ENCODE results near the gene FRMD4A. TPM values are rescaled to one million over a fixed set of nuclear protein-coding genes. Genes with fewer than 3 reads are reported as not detected.

FRMD4A gene
- total RNA-seq, 2 experiments from 2014 or later: 3.1 to 3.7 TPM

GRCh38 chr10:14340051-14340744 lies 9.5 kb upstream of the FRMD4A start:
- H3K27ac ChIP-seq (ENCODE audit: low read depth in 1 of 2, low read length in 2 of 2): no peak overlapping the region
- Mint-ChIP-seq H3K4me3 (no peak overlapping the region), H3K27ac (no peak overlapping the region), H3K9me3 (no peaks in the 10 kb centered on the region), H3K4me1 (ENCODE audit: low read depth) (no peaks in the 10 kb centered on the region), H3K36me3 (ENCODE audit: low read depth) (no peaks in the 10 kb centered on the region), H3K27me3 (peaks cover 28% of the 10 kb centered on the region)
- peaks cover 0 to 5% of the 10 kb centered on the region in 2 experiments for H3K27me3 ChIP-seq (ENCODE audit: control insufficient read depth in 1 of 2, insufficient read depth in 2 of 2, low read length in 2 of 2)
- TF ChIP-seq CTCF (IDR thresholded peaks at IDR 0.05): no peak
- no peak overlapping the region for H3K4me3 ChIP-seq (ENCODE audit: low read length)
- H3K4me1 ChIP-seq (ENCODE audit: insufficient read depth, low read length): no peaks in the 10 kb centered on the region
- CTCF ChIA-PET: no interaction called here
- no peaks in the 10 kb centered on the region for H3K36me3 ChIP-seq (ENCODE audit: insufficient read depth, low read length)
- H3K9me3 ChIP-seq (ENCODE audit: control insufficient read depth in 1 of 2, insufficient read depth in 1 of 2, low read length in 2 of 2): no peaks in the 10 kb centered on the region
- DNase-seq: no peak
- POLR2A ChIA-PET: no interaction called here
- ATAC-seq (ENCODE audit: poor library complexity): no peak
- intact Hi-C loops (cut with DNase I, micrococcal nuclease): no loop called here

- H3K4me1 ChIP-seq (ENCODE audit: insufficient read depth, low read length): no peaks in the 10 kb centered on the region
- Mint-ChIP-seq H3K27me3 (peaks cover 32% of the 10 kb centered on the region), H3K36me3 (ENCODE audit: low read depth) (no peaks in the 10 kb centered on the region), H3K4me3 (no peak overlapping the region), H3K4me1 (ENCODE audit: low read depth) (no peaks in the 10 kb centered on the region), H3K9me3 (no peaks in the 10 kb centered on the region), H3K27ac (no peak overlapping the region)
- ChIA-PET POLR2A (no interaction called here), CTCF (interaction anchor here (1.0 kb wide), 1 partner anchor 206 kb away, joined by 3 read pairs; no protein-coding TSS in a partner anchor)
- H3K27me3 ChIP-seq (ENCODE audit: control insufficient read depth in 1 of 2, insufficient read depth in 2 of 2, low read length in 2 of 2): no peaks in the 10 kb centered on the region
- TF ChIP-seq CTCF (IDR thresholded peaks at IDR 0.05): no peak
- no peaks in the 10 kb centered on the region for H3K9me3 ChIP-seq (ENCODE audit: control insufficient read depth in 1 of 2, insufficient read depth in 1 of 2, low read length in 2 of 2)
- no peak overlapping the region for H3K27ac ChIP-seq (ENCODE audit: low read depth in 1 of 2, low read length in 2 of 2)
- intact Hi-C loops (cut with DNase I, micrococcal nuclease): no loop called here
- H3K36me3 ChIP-seq (ENCODE audit: insufficient read depth, low read length): no peaks in the 10 kb centered on the region
- no peak overlapping the region for H3K4me3 ChIP-seq (ENCODE audit: low read length)
- no peak for ATAC-seq (ENCODE audit: poor library complexity)
- no peak for DNase-seq
Measured at GRCh38 chr10:14336736-14337135, 6.0 kb upstream of the FRMD4A start.

GRCh38 chr10:14334771-14335170 lies 4.0 kb upstream of the FRMD4A start:
- intact Hi-C loops (cut with DNase I, micrococcal nuclease): no loop called here
- H3K4me3 ChIP-seq (ENCODE audit: low read length): no peak overlapping the region
- ATAC-seq (ENCODE audit: poor library complexity): no peak
- H3K27ac ChIP-seq (ENCODE audit: low read depth in 1 of 2, low read length in 2 of 2): no peak overlapping the region
- ChIA-PET CTCF (no interaction called here), POLR2A (no interaction called here)
- no peaks in the 10 kb centered on the region for H3K9me3 ChIP-seq (ENCODE audit: control insufficient read depth in 1 of 2, insufficient read depth in 1 of 2, low read length in 2 of 2)
- Mint-ChIP-seq H3K27me3 (peaks cover 29% of the 10 kb centered on the region), H3K9me3 (no peaks in the 10 kb centered on the region), H3K27ac (no peak overlapping the region), H3K4me1 (ENCODE audit: low read depth) (no peaks in the 10 kb centered on the region), H3K36me3 (ENCODE audit: low read depth) (no peaks in the 10 kb centered on the region), H3K4me3 (no peak overlapping the region)
- no peak for TF ChIP-seq CTCF (IDR thresholded peaks at IDR 0.05)
- H3K4me1 ChIP-seq (ENCODE audit: insufficient read depth, low read length): no peaks in the 10 kb centered on the region
- no peak for DNase-seq
- no peaks in the 10 kb centered on the region for H3K36me3 ChIP-seq (ENCODE audit: insufficient read depth, low read length)
- peaks cover 0 to 7% of the 10 kb centered on the region in 2 experiments for H3K27me3 ChIP-seq (ENCODE audit: control insufficient read depth in 1 of 2, insufficient read depth in 2 of 2, low read length in 2 of 2)
